Spleen (tissue), 7 donors: ENCODE measurements around the gene OR8H3.

Experiments used
- POLR2A ChIP-seq, 3 donors: fragments of 450-650 bp; IDR thresholded peaks; one replicate each; pipeline ENCODE4 v1.5.1; 2017; ENCODE audit warnings: antibody characterized with exemption in 3 of 3, mild to moderate bottlenecking in 1 of 3
- POLR2AphosphoS5 ChIP-seq, 3 donors: sonication (generic); formaldehyde crosslinking; IDR thresholded peaks; one replicate each; pipeline ENCODE4 v1.5.1; 2017; ENCODE audit warnings: antibody characterized with exemption in 3 of 3
- TF ChIP-seq, protein P1 (sequence below), 11 experiments: fragments of 200-600 bp in 7 of 11; fragments of 450-650 bp in 4 of 11; sonication (generic) in 4 of 11; IDR thresholded peaks in 8 of 11; conservative IDR thresholded peaks in 3 of 11; 1 replicate in 7 of 11; 2 replicates in 4 of 11; pipeline versions ENCODE4 v1.4.0 to v1.8.0; 2016 to 2021; ENCODE audit warnings: antibody characterized with exemption in 11 of 11, inconsistent platforms in 4 of 11, mild to moderate bottlenecking in 1 of 11
- donor health status: DM: no; HTN: no; CAD: no; lungs with moderate emphysema.
- donor health status: DM: no; HTN: no; CAD: no.
- donor health status: DM: no; HTN: no; CAD: no.

DNA sequence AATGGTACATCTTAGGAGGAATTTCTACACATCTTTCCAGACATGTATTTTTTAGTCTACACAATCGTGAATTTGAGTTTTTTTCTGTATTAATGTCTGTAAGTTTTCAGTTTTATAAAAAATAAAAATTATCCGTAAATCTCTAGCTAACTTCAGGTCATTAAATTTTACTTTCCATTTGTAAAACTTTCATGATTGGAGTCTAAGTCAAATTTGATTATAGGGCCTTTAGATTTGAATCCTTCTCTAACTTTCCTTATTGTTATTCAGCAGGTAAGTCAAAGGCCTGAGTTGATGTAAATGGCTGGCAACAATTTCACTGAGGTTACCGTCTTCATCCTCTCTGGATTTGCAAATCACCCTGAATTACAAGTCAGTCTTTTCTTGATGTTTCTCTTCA, 29.2 kb upstream of the OR8H3 start, which contains the start of gene OR8I2:
- TF ChIP-seq POLR2A (IDR thresholded peaks at IDR 0.05) (no peak), POLR2AphosphoS5 (IDR thresholded peaks at IDR 0.05) (no peak)
- TF ChIP-seq, protein P1, sequence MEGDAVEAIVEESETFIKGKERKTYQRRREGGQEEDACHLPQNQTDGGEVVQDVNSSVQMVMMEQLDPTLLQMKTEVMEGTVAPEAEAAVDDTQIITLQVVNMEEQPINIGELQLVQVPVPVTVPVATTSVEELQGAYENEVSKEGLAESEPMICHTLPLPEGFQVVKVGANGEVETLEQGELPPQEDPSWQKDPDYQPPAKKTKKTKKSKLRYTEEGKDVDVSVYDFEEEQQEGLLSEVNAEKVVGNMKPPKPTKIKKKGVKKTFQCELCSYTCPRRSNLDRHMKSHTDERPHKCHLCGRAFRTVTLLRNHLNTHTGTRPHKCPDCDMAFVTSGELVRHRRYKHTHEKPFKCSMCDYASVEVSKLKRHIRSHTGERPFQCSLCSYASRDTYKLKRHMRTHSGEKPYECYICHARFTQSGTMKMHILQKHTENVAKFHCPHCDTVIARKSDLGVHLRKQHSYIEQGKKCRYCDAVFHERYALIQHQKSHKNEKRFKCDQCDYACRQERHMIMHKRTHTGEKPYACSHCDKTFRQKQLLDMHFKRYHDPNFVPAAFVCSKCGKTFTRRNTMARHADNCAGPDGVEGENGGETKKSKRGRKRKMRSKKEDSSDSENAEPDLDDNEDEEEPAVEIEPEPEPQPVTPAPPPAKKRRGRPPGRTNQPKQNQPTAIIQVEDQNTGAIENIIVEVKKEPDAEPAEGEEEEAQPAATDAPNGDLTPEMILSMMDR (IDR thresholded peaks at IDR 0.05 in 8 of 11, conservative IDR thresholded peaks at IDR 0.05 in 3 of 11): no peak
